GM18909 (cell line): ENCODE measurements around the gene ASRGL1.
"Not testable (repeated sequence)": the region's sequence is repeated elsewhere in the genome, so short reads cannot be mapped to it uniquely, and the experiment has no call there.

Experiments
- ATAC-seq: cut with Tn5 transposase; IDR thresholded peaks from one replicate; pipeline ENCODE4 v1.9.1; 2021; ENCODE audit warnings: mild to moderate bottlenecking; ENCODE audit not compliant: unreplicated experiment, poor library complexity

Gene ASRGL1

GRCh38 chr11:62337303-62338181 lies at the start of gene ASRGL1:
Gene ASRGL1, plus strand, starts transcription at chr11:62337448. Its CDS starts 530 bp downstream, at chr11:62337978.
- peak; percentile 48 for ATAC-seq

- ATAC-seq = no peak
Measured at GRCh38 chr11:62295504-62295903, 41.7 kb upstream of the ASRGL1 start.

- no peak for ATAC-seq
Measured at GRCh38 chr11:62298975-62299374, 38.3 kb upstream of the ASRGL1 start, which contains the start of gene SCGB1D4. Gene SCGB1D4, minus strand, starts transcription at chr11:62299075. Its CDS starts 65 bp downstream, at chr11:62299010.

- no peak for ATAC-seq
Measured at GRCh38 chr11:62306227-62306626, 31.0 kb upstream of the ASRGL1 start.

GRCh38 chr11:62307950-62308349 lies 29.3 kb upstream of the ASRGL1 start:
- ATAC-seq = no peak

GRCh38 chr11:62309991-62310390 lies 27.3 kb upstream of the ASRGL1 start:
- no peak for ATAC-seq

GRCh38 chr11:62315431-62315830 lies 21.8 kb upstream of the ASRGL1 start:
- no peak for ATAC-seq

GRCh38 chr11:62322524-62322923 lies 14.7 kb upstream of the ASRGL1 start:
- ATAC-seq = no peak

GRCh38 chr11:62324731-62325556 lies 12.3 kb upstream of the ASRGL1 start:
- no peak for ATAC-seq

- ATAC-seq = not testable (repeated sequence)
Measured at GRCh38 chr11:62325781-62326180, 11.5 kb upstream of the ASRGL1 start.

- not testable (repeated sequence) for ATAC-seq
Measured at GRCh38 chr11:62326719-62327118, 10.5 kb upstream of the ASRGL1 start.

GRCh38 chr11:62327541-62327940 lies 9.7 kb upstream of the ASRGL1 start:
- ATAC-seq = not testable (repeated sequence)

GRCh38 chr11:62331264-62331663 lies 6.0 kb upstream of the ASRGL1 start:
- ATAC-seq = not testable (repeated sequence)

- no peak for ATAC-seq
Measured at GRCh38 chr11:62333768-62334167, 3.5 kb upstream of the ASRGL1 start.

GRCh38 chr11:62336949-62337302 lies 322 bp upstream of the ASRGL1 start:
- not testable (repeated sequence) for ATAC-seq

GRCh38 chr11:62338218-62338617 lies 970 bp downstream of the ASRGL1 start:
- no peak for ATAC-seq

- no peak for ATAC-seq
Measured at GRCh38 chr11:62340269-62340901, 3.1 kb downstream of the ASRGL1 start.

GRCh38 chr11:62341588-62341987 lies 4.3 kb downstream of the ASRGL1 start:
- no peak for ATAC-seq

GRCh38 chr11:62343646-62344190 lies 6.5 kb downstream of the ASRGL1 start:
- not testable (repeated sequence) for ATAC-seq

GRCh38 chr11:62344210-62344609 lies 7.0 kb downstream of the ASRGL1 start:
- no peak for ATAC-seq
